NCI-H2227 (cell line): ENCODE measurements around the gene CMPK2.

ENCODE experiments used
- DNase-seq: peaks from one replicate; lab custom pipeline; 2025; ENCODE audit not compliant: unreplicated experiment; lab: John Stamatoyannopoulos, UW

The CMPK2 gene

GRCh38 chr2:6813573-6813972 lies 52.1 kb downstream of the CMPK2 start:
- no peak for DNase-seq

- DNase-seq, result no peak
Measured at GRCh38 chr2:6812857-6813530, 52.7 kb downstream of the CMPK2 start.

GRCh38 chr2:6810961-6811360 lies 54.7 kb downstream of the CMPK2 start:
- DNase-seq, result no peak

GRCh38 chr2:6808426-6808825 lies 57.3 kb downstream of the CMPK2 start:
- no peak for DNase-seq

GRCh38 chr2:6806604-6807003 lies 59.1 kb downstream of the CMPK2 start:
- no peak for DNase-seq

GRCh38 chr2:6800553-6800952 lies 65.2 kb downstream of the CMPK2 start:
- DNase-seq, result no peak
